ENCODE measurements around the gene NR1H3.

The NR1H3 gene

GRCh38 chr11:47269002-47269828 lies 11.4 kb downstream of the NR1H3 start:
- H3K36me3 Mint-ChIP-seq (ENCODE audit: low read depth), result peaks cover 35% of the 10 kb centered on the region
- no peaks in the 10 kb centered on the region for H3K27me3 Mint-ChIP-seq
- peak overlapping the region; percentile 93 for H3K4me3 Mint-ChIP-seq
- H3K9me3 Mint-ChIP-seq, result no peaks in the 10 kb centered on the region
- intact Hi-C loops (cut with micrococcal nuclease), result loop anchor here (1.0 kb wide), 3 partner anchors 24 to 92 kb away; partner anchors contain the start of gene DDB2
- H3K4me1 Mint-ChIP-seq (ENCODE audit: low read depth), result peaks cover 52% of the 10 kb centered on the region
- peak overlapping the region; percentile 93 for H3K27ac Mint-ChIP-seq

- Mint-ChIP-seq H3K27ac (peak within 1 kb of the TSS; percentile 93), H3K36me3 (ENCODE audit: low read depth) (peaks cover 42% of the 10 kb centered on the region), H3K4me3 (peak within 1 kb of the TSS; percentile 93), H3K9me3 (no peaks in the 10 kb centered on the region), H3K27me3 (no peaks in the 10 kb centered on the region), H3K4me1 (ENCODE audit: low read depth) (peaks cover 48% of the 10 kb centered on the region)
- intact Hi-C loops (cut with micrococcal nuclease), result loop anchor here (1.0 to 5.0 kb wide), 4 partner anchors 25 to 93 kb away; partner anchors contain the start of gene DDB2
These were observed 12.1 kb downstream of the NR1H3 start, which contains the start of gene MADD for GRCh38 chr11:47269829-47270305. MADD (plus strand) TSS chr11:47270133.

- Mint-ChIP-seq H3K36me3 (ENCODE audit: low read depth) (peaks cover 49% of the 10 kb centered on the region), H3K9me3 (no peaks in the 10 kb centered on the region), H3K27ac (peak overlapping the region; percentile 93), H3K27me3 (no peaks in the 10 kb centered on the region), H3K4me3 (peak overlapping the region; percentile 93), H3K4me1 (ENCODE audit: low read depth) (peaks cover 48% of the 10 kb centered on the region)
- intact Hi-C loops (cut with micrococcal nuclease), result loop anchor here (5.0 kb wide), 1 partner anchor 38 kb away; no protein-coding TSS in a partner anchor
These were observed 12.8 kb downstream of the NR1H3 start for GRCh38 chr11:47270331-47271271.

- intact Hi-C loops (cut with micrococcal nuclease), result loop anchor here (5.0 kb wide), 1 partner anchor 39 kb away; no protein-coding TSS in a partner anchor
- H3K4me1 Mint-ChIP-seq (ENCODE audit: low read depth), result peaks cover 48% of the 10 kb centered on the region
- no peaks in the 10 kb centered on the region for H3K9me3 Mint-ChIP-seq
- H3K27ac Mint-ChIP-seq, result peak overlapping the region; percentile 93
- H3K4me3 Mint-ChIP-seq, result peak overlapping the region; percentile 61
- no peaks in the 10 kb centered on the region for H3K27me3 Mint-ChIP-seq
- H3K36me3 Mint-ChIP-seq (ENCODE audit: low read depth), result peaks cover 56% of the 10 kb centered on the region
These were observed 13.5 kb downstream of the NR1H3 start for GRCh38 chr11:47271328-47271727.

GRCh38 chr11:47271961-47272661 lies 14.3 kb downstream of the NR1H3 start:
- no peak overlapping the region for H3K4me3 Mint-ChIP-seq
- peaks cover 48% of the 10 kb centered on the region for H3K4me1 Mint-ChIP-seq (ENCODE audit: low read depth)
- peaks cover 58% of the 10 kb centered on the region for H3K36me3 Mint-ChIP-seq (ENCODE audit: low read depth)
- intact Hi-C loops (cut with micrococcal nuclease), result loop anchor here (5.0 kb wide), 1 partner anchor 40 kb away; no protein-coding TSS in a partner anchor
- H3K9me3 Mint-ChIP-seq, result no peaks in the 10 kb centered on the region
- H3K27ac Mint-ChIP-seq, result no peak overlapping the region
- no peaks in the 10 kb centered on the region for H3K27me3 Mint-ChIP-seq

GRCh38 chr11:47272706-47273105 lies 14.9 kb downstream of the NR1H3 start:
- Mint-ChIP-seq H3K4me1 (ENCODE audit: low read depth) (peaks cover 43% of the 10 kb centered on the region), H3K27ac (no peak overlapping the region), H3K4me3 (no peak overlapping the region), H3K27me3 (no peaks in the 10 kb centered on the region), H3K9me3 (no peaks in the 10 kb centered on the region), H3K36me3 (ENCODE audit: low read depth) (peaks cover 64% of the 10 kb centered on the region)
- intact Hi-C loops (cut with micrococcal nuclease), result loop anchor here (5.0 kb wide), 1 partner anchor 40 kb away; no protein-coding TSS in a partner anchor

GRCh38 chr11:47274495-47275235 lies 16.9 kb downstream of the NR1H3 start:
- H3K4me1 Mint-ChIP-seq (ENCODE audit: low read depth), result peaks cover 26% of the 10 kb centered on the region
- H3K36me3 Mint-ChIP-seq (ENCODE audit: low read depth), result peaks cover 71% of the 10 kb centered on the region
- H3K27ac Mint-ChIP-seq, result no peak overlapping the region
- no peaks in the 10 kb centered on the region for H3K9me3 Mint-ChIP-seq
- intact Hi-C loops (cut with micrococcal nuclease), result loop anchor here (5.0 kb wide), 1 partner anchor 42 kb away; no protein-coding TSS in a partner anchor
- no peak overlapping the region for H3K4me3 Mint-ChIP-seq
- H3K27me3 Mint-ChIP-seq, result no peaks in the 10 kb centered on the region

GRCh38 chr11:47276923-47277322 lies 19.1 kb downstream of the NR1H3 start:
- Mint-ChIP-seq H3K27me3 (no peaks in the 10 kb centered on the region), H3K36me3 (ENCODE audit: low read depth) (peaks cover 86% of the 10 kb centered on the region), H3K27ac (no peak overlapping the region), H3K4me3 (no peak overlapping the region), H3K9me3 (no peaks in the 10 kb centered on the region), H3K4me1 (ENCODE audit: low read depth) (peaks cover 10% of the 10 kb centered on the region)
- intact Hi-C loops (cut with micrococcal nuclease), result no loop called here

- no peaks in the 10 kb centered on the region for H3K27me3 Mint-ChIP-seq
- intact Hi-C loops (cut with micrococcal nuclease), result no loop called here
- H3K4me3 Mint-ChIP-seq, result no peak overlapping the region
- H3K9me3 Mint-ChIP-seq, result no peaks in the 10 kb centered on the region
- H3K4me1 Mint-ChIP-seq (ENCODE audit: low read depth), result no peaks in the 10 kb centered on the region
- H3K27ac Mint-ChIP-seq, result no peak overlapping the region
- peaks cover 97% of the 10 kb centered on the region for H3K36me3 Mint-ChIP-seq (ENCODE audit: low read depth)
These were observed 20.3 kb downstream of the NR1H3 start for GRCh38 chr11:47278058-47278457.

- Mint-ChIP-seq H3K4me3 (no peak overlapping the region), H3K9me3 (no peaks in the 10 kb centered on the region), H3K36me3 (ENCODE audit: low read depth) (peaks cover 100% of the 10 kb centered on the region), H3K27me3 (no peaks in the 10 kb centered on the region), H3K4me1 (ENCODE audit: low read depth) (no peaks in the 10 kb centered on the region), H3K27ac (no peak overlapping the region)
- intact Hi-C loops (cut with micrococcal nuclease), result no loop called here
These were observed 21.0 kb downstream of the NR1H3 start for GRCh38 chr11:47278769-47279168.

GRCh38 chr11:47280099-47280498 lies 22.3 kb downstream of the NR1H3 start:
- no peaks in the 10 kb centered on the region for H3K4me1 Mint-ChIP-seq (ENCODE audit: low read depth)
- intact Hi-C loops (cut with micrococcal nuclease), result no loop called here
- no peaks in the 10 kb centered on the region for H3K27me3 Mint-ChIP-seq
- no peaks in the 10 kb centered on the region for H3K9me3 Mint-ChIP-seq
- no peak overlapping the region for H3K27ac Mint-ChIP-seq
- no peak overlapping the region for H3K4me3 Mint-ChIP-seq
- H3K36me3 Mint-ChIP-seq (ENCODE audit: low read depth), result peaks cover 100% of the 10 kb centered on the region

- H3K36me3 Mint-ChIP-seq (ENCODE audit: low read depth), result peaks cover 100% of the 10 kb centered on the region
- intact Hi-C loops (cut with micrococcal nuclease), result no loop called here
- H3K27ac Mint-ChIP-seq, result no peak overlapping the region
- no peaks in the 10 kb centered on the region for H3K9me3 Mint-ChIP-seq
- H3K4me1 Mint-ChIP-seq (ENCODE audit: low read depth), result no peaks in the 10 kb centered on the region
- H3K27me3 Mint-ChIP-seq, result no peaks in the 10 kb centered on the region
- no peak overlapping the region for H3K4me3 Mint-ChIP-seq
These were observed 23.1 kb downstream of the NR1H3 start for GRCh38 chr11:47280860-47281259.
